Left forelimb (tissue), 1 donor: Measurements from ENCODE around the gene CAD.
"Not testable (repeated sequence)": the region's sequence is repeated elsewhere in the genome, so short reads cannot be mapped to it uniquely, and the experiment has no call there.

Experiments used
- DNase-seq: peaks from one replicate; pipeline ENCODE4 v3.0.0-alpha.2; 2018; ENCODE audit warnings: low spot score

The CAD gene

GRCh38 chr2:27217173-27218121, at the start of gene CAD:
Gene CAD (plus strand): TSS chr2:27217369. CDS start chr2:27217552, 183 bp downstream.
- peak; percentile 88 for DNase-seq

GRCh38 chr2:27170581-27171337, 46.4 kb upstream of the CAD start:
- no peak for DNase-seq

DNA sequence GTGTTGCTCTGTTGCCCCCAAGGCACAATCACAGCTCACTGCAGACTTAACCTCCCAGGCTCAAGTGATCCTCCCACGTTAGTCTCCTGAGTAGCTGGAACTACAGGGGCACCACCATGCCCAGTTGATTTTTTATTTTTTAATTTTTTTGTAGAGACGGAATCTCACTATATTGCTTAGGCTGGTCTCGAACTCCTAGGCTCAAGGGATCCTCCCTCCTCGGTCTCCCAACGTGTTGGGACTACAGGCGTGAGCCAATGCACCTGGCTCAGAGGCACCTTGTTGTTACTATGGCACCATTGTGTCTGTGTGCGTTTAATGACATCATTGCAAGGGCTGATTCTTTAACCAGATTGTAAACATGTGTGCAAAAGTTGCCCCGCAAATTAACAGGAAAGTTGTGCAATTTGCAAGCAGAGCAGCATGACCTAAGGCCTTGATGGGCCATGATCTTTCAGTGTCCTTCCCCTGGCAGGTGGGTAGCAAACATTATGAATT, 45.8 kb upstream of the CAD start:
- no peak for DNase-seq

GRCh38 chr2:27174638-27175037, 42.5 kb upstream of the CAD start:
- no peak for DNase-seq

DNA sequence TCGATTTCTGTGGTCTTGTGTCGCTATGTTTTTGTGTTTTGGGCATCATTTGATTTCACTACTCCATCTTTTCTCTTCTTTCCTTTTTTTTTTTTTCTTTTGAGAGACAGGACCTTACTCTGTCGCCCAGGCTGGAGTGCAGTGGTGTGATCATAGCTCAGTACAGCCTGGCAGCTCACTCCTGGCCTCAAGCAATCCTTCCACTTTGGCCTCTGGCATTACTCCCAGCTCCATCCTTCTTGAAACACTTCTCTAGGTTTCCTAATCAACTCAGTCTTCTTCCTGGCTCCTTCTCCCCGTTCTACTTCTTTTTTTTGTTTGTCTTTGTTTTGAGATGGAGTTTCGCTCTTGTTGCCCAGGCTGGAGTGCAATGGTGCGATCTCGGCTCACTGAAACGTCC, 41.8 kb upstream of the CAD start:
- DNase-seq, result no peak

DNA sequence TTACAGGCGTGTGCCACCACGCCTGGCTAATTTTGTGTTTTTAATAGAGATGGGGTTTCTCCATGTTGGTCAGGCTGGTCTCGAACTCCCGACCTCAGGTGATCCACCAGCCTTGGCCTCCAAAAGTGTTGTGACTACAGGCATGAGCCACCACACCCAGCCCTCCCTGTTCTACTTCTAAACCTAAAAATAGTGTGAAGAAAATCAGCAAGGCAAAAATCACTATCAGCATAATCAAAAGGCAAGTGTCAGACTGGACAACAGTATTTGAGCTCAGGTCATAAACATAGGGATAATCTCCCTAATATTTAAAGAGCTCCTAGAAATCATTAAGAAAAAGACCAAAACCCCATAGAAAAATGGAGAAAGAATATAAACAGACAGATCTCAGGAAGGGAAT, 41.4 kb upstream of the CAD start:
- not testable (repeated sequence) for DNase-seq

GRCh38 chr2:27177441-27178351, 39.5 kb upstream of the CAD start:
- DNase-seq, result no peak

- DNase-seq, result no peak
These were observed 38.7 kb upstream of the CAD start for GRCh38 chr2:27178469-27178868.

DNA sequence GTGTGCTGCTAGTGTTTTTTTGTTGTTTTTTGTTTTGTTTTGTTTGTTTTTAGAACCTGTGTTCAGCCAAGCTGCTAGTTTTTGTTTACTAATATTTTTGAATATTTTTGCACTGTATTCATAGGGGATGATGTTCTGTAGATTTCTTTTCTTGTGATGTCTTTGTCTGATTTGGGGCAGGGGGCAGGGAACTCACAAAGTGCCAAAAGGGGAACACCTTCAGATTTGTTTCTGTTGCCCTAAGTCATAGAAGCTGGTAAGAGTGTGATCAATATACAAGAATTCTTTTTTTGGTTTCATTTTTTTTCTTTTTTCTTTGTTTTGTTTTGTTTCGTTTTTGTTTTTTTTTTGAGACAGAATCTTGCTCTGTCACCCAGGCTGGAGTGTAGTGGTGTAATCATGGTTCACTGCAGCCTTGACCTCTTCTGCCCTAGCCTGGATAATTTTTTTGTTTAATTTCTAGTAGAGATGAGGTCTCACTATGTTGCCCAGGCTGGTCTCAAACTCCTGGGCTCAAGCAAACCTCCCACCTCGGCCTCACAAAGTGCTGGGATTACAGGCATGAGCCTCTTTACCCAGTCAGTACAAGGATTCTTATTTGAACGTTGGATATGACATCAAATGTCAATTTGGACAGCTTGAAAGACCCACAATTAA, 37.7 kb upstream of the CAD start:
- no peak for DNase-seq

GRCh38 chr2:27182346-27182745, 34.8 kb upstream of the CAD start:
- DNase-seq, result no peak

- no peak for DNase-seq
These were observed 33.1 kb upstream of the CAD start for GRCh38 chr2:27184115-27184514.

- DNase-seq, result no peak
These were observed 31.7 kb upstream of the CAD start for GRCh38 chr2:27185331-27186026.

DNA sequence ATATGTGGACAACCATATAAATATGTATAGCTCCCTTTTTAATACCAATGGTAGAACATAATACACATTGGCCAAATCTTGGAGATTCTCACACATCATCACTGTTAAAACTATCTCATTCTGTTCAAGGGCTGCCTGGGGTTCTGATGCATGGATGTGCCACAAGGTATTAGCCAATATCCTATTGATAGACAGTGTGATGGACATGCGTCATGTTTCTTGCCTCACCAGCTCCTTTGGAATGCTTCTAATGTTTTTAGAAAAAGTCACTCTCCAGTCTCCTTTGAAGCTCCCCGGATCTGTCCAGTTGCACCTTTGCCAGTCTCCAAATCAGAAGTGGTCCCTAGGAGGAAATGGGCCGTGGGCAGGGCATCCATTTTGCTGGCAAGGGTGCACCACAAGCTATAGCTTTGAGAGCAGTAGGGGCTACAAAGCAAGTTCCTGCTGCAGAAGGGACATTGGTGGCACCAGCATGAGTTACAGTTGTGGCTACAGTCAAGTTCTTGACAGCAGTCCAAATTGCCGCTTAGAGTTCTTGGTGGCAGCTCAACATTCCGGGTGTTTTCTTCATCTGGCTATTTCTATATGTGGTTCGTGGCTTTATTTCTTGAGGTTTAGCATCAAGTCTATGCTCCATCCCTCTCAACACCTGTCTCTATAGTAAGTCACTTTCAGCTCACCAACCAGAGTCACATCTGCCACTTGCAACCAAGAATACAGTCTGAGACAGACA, 30.4 kb upstream of the CAD start:
- DNase-seq, result no peak

GRCh38 chr2:27189989-27190388, 27.2 kb upstream of the CAD start:
- no peak for DNase-seq

- no peak for DNase-seq
These were observed 25.9 kb upstream of the CAD start for GRCh38 chr2:27191070-27191829.

GRCh38 chr2:27194538-27195354, 22.4 kb upstream of the CAD start:
- no peak for DNase-seq

GRCh38 chr2:27195799-27196198, 21.4 kb upstream of the CAD start:
- not testable (repeated sequence) for DNase-seq

GRCh38 chr2:27198068-27198467, 19.1 kb upstream of the CAD start:
- not testable (repeated sequence) for DNase-seq
